Heart left ventricle (tissue), 16 donors: ENCODE measurements around the gene USP14. TPM values are rescaled to one million over a fixed set of nuclear protein-coding genes. Genes with fewer than 3 reads are reported as not detected.

Experiments
- ATAC-seq, 4 donors: fragments of 200-7000 bp; cut with Tn5 transposase; one replicate each; pipeline ENCODE4 v1.9.1; 2020 to 2022; ENCODE audit warnings: moderate library complexity in 4 of 4, mild to moderate bottlenecking in 3 of 4, moderate number of reproducible peaks in 1 of 4
- DNase-seq, 5 donors: peaks; one replicate each; pipeline ENCODE4 v3.0.0-alpha.2; 2020
- H3K27ac ChIP-seq, 12 donors: fragments of 200-600 bp; sonication (generic) in 4 of 12; one replicate each; pipeline versions ENCODE4 v1.5.0 to v1.8.0; 2016 to 2022; ENCODE audit warnings: mild to moderate bottlenecking in 2 of 12
- H3K27me3 ChIP-seq, 9 donors: fragments of 200-600 bp; sonication (generic) in 2 of 9; one replicate each; pipeline versions ENCODE4 v1.5.1 to v1.8.0; 2016 to 2022; ENCODE audit warnings: mild to moderate bottlenecking in 3 of 9
- H3K36me3 ChIP-seq, 9 donors: fragments of 200-600 bp; sonication (generic) in 2 of 9; one replicate each; pipeline versions ENCODE4 v1.5.0 to v1.8.0; 2018 to 2022; ENCODE audit warnings: mild to moderate bottlenecking in 2 of 9
- H3K4me1 ChIP-seq, 12 donors: fragments of 200-600 bp; sonication (generic) in 4 of 12; one replicate each; pipeline versions ENCODE4 v1.5.0 to v1.8.0; 2016 to 2022; ENCODE audit warnings: mild to moderate bottlenecking in 3 of 12
- H3K4me3 ChIP-seq, 12 donors: fragments of 200-600 bp; sonication (generic) in 4 of 12; one replicate each; pipeline versions ENCODE4 v1.5.0 to v1.8.0; 2017 to 2022; ENCODE audit warnings: mild to moderate bottlenecking in 9 of 12, moderate library complexity in 4 of 12
- H3K9me3 ChIP-seq, 12 donors: fragments of 200-600 bp; sonication (generic) in 4 of 12; one replicate each; pipeline versions ENCODE4 v1.5.0 to v1.8.0; 2016 to 2022; ENCODE audit warnings: mild to moderate bottlenecking in 1 of 12
- CTCF ChIP-seq, 12 donors: fragments of 200-600 bp; sonication (generic) in 4 of 12; IDR thresholded peaks; one replicate each; pipeline versions ENCODE4 v1.5.0 to v1.8.0; 2018 to 2022; ENCODE audit warnings: antibody characterized with exemption in 12 of 12, mild to moderate bottlenecking in 5 of 12
- POLR2A ChIP-seq, 2 donors: fragments of 450-650 bp; IDR thresholded peaks; one replicate each; pipeline ENCODE4 v1.6.1; 2017; ENCODE audit warnings: antibody characterized with exemption in 2 of 2, mild to moderate bottlenecking in 2 of 2, moderate library complexity in 2 of 2
- WGBS, 4 donors: extraction: QIAGEN DNeasy Blood & Tissue Kit in 2 of 4; methylation state at CpG; one replicate each; pipeline versions ENCODE4 v1.1.5 to v1.1.7; 2013 to 2018; 5-methylcytosine and 5-hydroxymethylcytosine counted together
- intact Hi-C, 10 donors: fragments of 100-400 bp; cut with DNase I; formaldehyde crosslinking; loops; one replicate each; pipeline versions ENCODE4 v1.11.1 to v1.14.2; 2022
- polyA plus RNA-seq, 2 donors: library from polyadenylated mRNA; stranded (reverse); fragments of 200-250 nt; gene quantifications; one replicate each; pipeline ENCODE4 v1.2.3, GENCODE V29; 2013
- total RNA-seq, 9 donors: library from RNA; depleted of rRNA in 2 of 9; stranded (reverse); fragments of >200 nt in 2 of 9; fragmentation: NEBNext Ultra II Directional in 3 of 9; extraction: Animal tissue kit (Norgen Biotek cat#: 25700) in 3 of 9; gene quantifications; one replicate each; pipeline versions ENCODE4 v1.1.0 to v1.2.4, GENCODE V29; 2016 to 2023
- donor health status: ischemic (EF 13 %, LVEDD 7.1; RV severe dilation, severe dysfunction).
- donor health status: healthy with polysubstance abuse.
- donor health status: DM: no; HTN: yes; CAD: no.
- donor health status: DM: no; HTN: no; CAD: no.
- donor health status: ischemic (EF 25% LVEDD 6.9; RV normal size, moderate dysfunction).
- donor health status: ischemic (EF 25% LVEDD 5.7; RV mildly dilated, moderate dysfunction).
- donor health status: healthy.
- donor health status: DM: yes; HTN: yes; CAD: no.
- donor health status: ischemic (EF 35%, LVEDD 5.7; RV mildly dilated, moderate dysfunction).
- donor health status: nonischemic (EF 11% LVEDD 7.7; RV severe dilation, severe dysfunction).
- donor health status: DM: yes; HTN: yes; CAD: no.
- donor health status: PGD.
- donor health status: ischemic (EF 29% LVEDD 5.4; RV normal size, mild dysfunction).
- donor health status: nonischemic (EF 23%, LVEDD 6.1; RV moderate dilation, normal function).

USP14 gene
- total and polyA plus RNA-seq, 11 donors = 16.5 to 61.5 (median 47.7) TPM

GRCh38 chr18:228586-228985 is 70.2 kb downstream of the USP14 start:
- Histone ChIP-seq H3K9me3 (no peaks in the 10 kb centered on the region), H3K4me3 (no peak overlapping the region), H3K27ac (no peak overlapping the region), H3K27me3 (no peaks in the 10 kb centered on the region), H3K36me3 (peaks cover 0 to 58% (median 35%) of the 10 kb centered on the region in 9 donors), H3K4me1 (no peaks in the 10 kb centered on the region)
- TF ChIP-seq POLR2A (IDR thresholded peaks at IDR 0.05) (no peak), CTCF (IDR thresholded peaks at IDR 0.05) (no peak)
- DNase-seq = no peak
- 91 to 96% (median 95%) methylated on average over 1 of the region's 1 CpG for WGBS, 4 donors
- intact Hi-C loops = no loop called here
- ATAC-seq = no peak

DNA sequence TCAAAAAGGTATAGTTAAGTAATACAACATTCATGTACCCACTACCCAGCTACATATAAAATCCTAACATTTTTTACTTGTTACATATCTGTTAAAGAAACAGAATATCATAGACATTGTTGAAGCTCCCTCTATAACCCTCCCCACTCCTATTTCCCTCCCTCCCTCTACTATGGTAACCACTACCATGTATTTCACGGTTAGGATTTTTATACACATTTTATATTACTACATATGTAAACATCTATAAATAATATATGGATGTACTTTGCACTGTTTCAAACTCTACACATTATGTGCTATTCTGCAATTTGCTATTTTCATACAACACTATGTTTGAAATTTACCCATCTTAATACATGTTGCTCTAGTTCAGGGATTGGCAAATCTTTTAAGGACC is 73.2 kb downstream of the USP14 start:
- no peak for TF ChIP-seq CTCF (IDR thresholded peaks at IDR 0.05)
- TF ChIP-seq POLR2A (IDR thresholded peaks at IDR 0.05) = no peak
- no peak for ATAC-seq
- WGBS, 4 donors = 93 to 100% (median 97%) methylated on average over 1 of the region's 1 CpG

GRCh38 chr18:240175-240574 is 81.8 kb downstream of the USP14 start:
- no peaks in the 10 kb centered on the region for H3K9me3 ChIP-seq
- 54 to 64% (median 59%) methylated on average over 1 of the region's 1 CpG for WGBS, 4 donors
- H3K4me1 ChIP-seq = peaks cover 0 to 11% (median 2%) of the 10 kb centered on the region in 12 donors
- DNase-seq (no peak), ATAC-seq (peak; percentile 94 to 97 (median 95))
- peak overlapping the region in 11 of 12 donors; percentile 8 to 86 (median 74) for H3K27ac ChIP-seq
- H3K4me3 ChIP-seq = no peak overlapping the region
- intact Hi-C loops = no loop called here
- H3K36me3 ChIP-seq = peaks cover 0 to 46% (median 22%) of the 10 kb centered on the region in 9 donors
- no peaks in the 10 kb centered on the region for H3K27me3 ChIP-seq
- TF ChIP-seq CTCF (IDR thresholded peaks at IDR 0.05) (no peak), POLR2A (IDR thresholded peaks at IDR 0.05) (no peak)

More for the DNA sequence above, 73.2 kb downstream of the USP14 start:
- Histone ChIP-seq H3K27me3 (no peaks in the 10 kb centered on the region), H3K27ac (no peak overlapping the region), H3K36me3 (peaks cover 0 to 29% (median 5%) of the 10 kb centered on the region in 9 donors), H3K4me3 (no peak overlapping the region), H3K9me3 (no peaks in the 10 kb centered on the region), H3K4me1 (no peaks in the 10 kb centered on the region)
- no peak for DNase-seq
- intact Hi-C loops = no loop called here

GRCh38 chr18:245282-245847 is 87.0 kb downstream of the USP14 start:
- H3K4me1 ChIP-seq = peaks cover 0 to 7% (median under 1%) of the 10 kb centered on the region in 12 donors
- intact Hi-C loops = no loop called here
- H3K9me3 ChIP-seq = no peaks in the 10 kb centered on the region
- no peaks in the 10 kb centered on the region for H3K27me3 ChIP-seq
- H3K36me3 ChIP-seq = peaks cover 0 to 91% (median 69%) of the 10 kb centered on the region in 9 donors
- H3K4me3 ChIP-seq = no peak overlapping the region
- ATAC-seq (peak in 3 of 4 donors; percentile 49 to 64 (median 56)), DNase-seq (peak in 2 of 5 donors; percentile 23 to 38)
- no peak for TF ChIP-seq CTCF (IDR thresholded peaks at IDR 0.05)
- TF ChIP-seq POLR2A (IDR thresholded peaks at IDR 0.05) = no peak
- H3K27ac ChIP-seq = no peak overlapping the region
- WGBS, 4 donors = 83 to 88% (median 87%) methylated on average over 2 of the region's 2 CpGs
